H1 (cell line): Measurements from ENCODE around the gene ABCA5.

ENCODE experiments used
- POLR2A ChIP-seq, 2 experiments: IDR thresholded peaks; 1 replicate in 1 of 2; 2 replicates in 1 of 2; pipeline ENCODE4 v1.6.1; 2011; ENCODE audit warnings: low read depth in 2 of 2, low read length in 2 of 2, mild to moderate bottlenecking in 2 of 2; ENCODE audit errors: control extremely low read depth in 1 of 2
- RAD21 ChIP-seq, 2 experiments: IDR thresholded peaks in 1 of 2; conservative IDR thresholded peaks in 1 of 2; 2 replicates each; pipeline ENCODE4 v1.6.1; 2011; ENCODE audit warnings: low read depth in 2 of 2, low read length in 2 of 2, improper control_type of control experiment in 1 of 2, inconsistent platforms in 1 of 2, mild to moderate bottlenecking in 1 of 2, moderate library complexity in 1 of 2
- TCF12 ChIP-seq: IDR thresholded peaks from 2 replicates; pipeline ENCODE4 v1.6.1; 2011; ENCODE audit warnings: low read depth, mild to moderate bottlenecking, low read length
- TF ChIP-seq, protein P1 (sequence below), 3 experiments: IDR thresholded peaks; 1 replicate in 2 of 3; 2 replicates in 1 of 3; pipeline versions ENCODE4 v1.5.1 to v1.6.1; 2011; ENCODE audit warnings: low read length in 3 of 3, mild to moderate bottlenecking in 3 of 3, inconsistent platforms in 2 of 3, low read depth in 1 of 3, moderate library complexity in 1 of 3; ENCODE audit not compliant: insufficient read depth in 1 of 3; ENCODE audit errors: control extremely low read depth in 1 of 3
- TF ChIP-seq, protein P2 (sequence below): IDR thresholded peaks from 2 replicates; pipeline ENCODE4 v1.6.1; 2012; ENCODE audit warnings: inconsistent platforms

DNA sequence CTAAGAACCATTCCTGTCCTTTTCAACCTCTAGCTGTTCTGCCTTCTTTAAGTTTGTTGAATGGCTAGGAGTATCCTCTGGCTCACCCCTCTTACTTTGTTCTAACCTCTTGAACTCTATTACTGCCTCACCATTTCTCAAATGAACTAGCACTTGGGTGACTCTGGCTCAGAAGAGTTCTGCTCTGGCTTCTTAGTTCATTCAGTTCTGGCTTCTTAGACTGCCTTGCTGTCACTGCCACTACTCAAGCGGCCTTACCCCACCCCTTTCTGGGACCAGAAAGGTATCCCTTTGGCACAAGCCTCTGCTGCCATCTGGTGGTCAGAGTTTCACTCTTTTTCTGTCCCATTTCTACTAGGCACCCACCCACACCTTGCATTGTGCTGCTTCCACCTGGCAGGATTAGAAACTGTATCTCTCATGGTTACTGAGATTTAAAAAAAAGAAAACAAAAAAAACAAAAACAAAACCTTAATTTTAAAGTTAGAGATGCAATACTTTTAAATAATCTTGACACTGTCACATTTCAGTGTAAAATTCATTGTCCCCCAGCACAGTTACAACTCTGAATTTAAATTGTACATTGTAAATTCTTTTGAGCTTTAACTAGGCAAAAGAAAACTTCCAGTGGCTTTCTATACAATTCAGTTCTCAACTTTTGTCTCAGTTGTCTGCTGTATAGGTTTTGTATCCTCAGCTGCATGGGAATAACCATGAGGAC, 91.4 kb downstream of the ABCA5 start:
- peak; percentile 96 to 97 for TF ChIP-seq RAD21 (IDR thresholded peaks at IDR 0.05 in 1 of 2, conservative IDR thresholded peaks at IDR 0.05 in 1 of 2; ENCODE audit: low read depth in 2 of 2, low read length in 2 of 2)
- TF ChIP-seq, protein P1, sequence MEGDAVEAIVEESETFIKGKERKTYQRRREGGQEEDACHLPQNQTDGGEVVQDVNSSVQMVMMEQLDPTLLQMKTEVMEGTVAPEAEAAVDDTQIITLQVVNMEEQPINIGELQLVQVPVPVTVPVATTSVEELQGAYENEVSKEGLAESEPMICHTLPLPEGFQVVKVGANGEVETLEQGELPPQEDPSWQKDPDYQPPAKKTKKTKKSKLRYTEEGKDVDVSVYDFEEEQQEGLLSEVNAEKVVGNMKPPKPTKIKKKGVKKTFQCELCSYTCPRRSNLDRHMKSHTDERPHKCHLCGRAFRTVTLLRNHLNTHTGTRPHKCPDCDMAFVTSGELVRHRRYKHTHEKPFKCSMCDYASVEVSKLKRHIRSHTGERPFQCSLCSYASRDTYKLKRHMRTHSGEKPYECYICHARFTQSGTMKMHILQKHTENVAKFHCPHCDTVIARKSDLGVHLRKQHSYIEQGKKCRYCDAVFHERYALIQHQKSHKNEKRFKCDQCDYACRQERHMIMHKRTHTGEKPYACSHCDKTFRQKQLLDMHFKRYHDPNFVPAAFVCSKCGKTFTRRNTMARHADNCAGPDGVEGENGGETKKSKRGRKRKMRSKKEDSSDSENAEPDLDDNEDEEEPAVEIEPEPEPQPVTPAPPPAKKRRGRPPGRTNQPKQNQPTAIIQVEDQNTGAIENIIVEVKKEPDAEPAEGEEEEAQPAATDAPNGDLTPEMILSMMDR (IDR thresholded peaks at IDR 0.05; ENCODE audit: control extremely low read depth in 1 of 3, insufficient read depth in 1 of 3, low read depth in 1 of 3, low read length in 3 of 3): peak; percentile 53 to 94 (median 83)
- no peak for TF ChIP-seq TCF12
- no peak for TF ChIP-seq POLR2A (IDR thresholded peaks at IDR 0.05; ENCODE audit: control extremely low read depth in 1 of 2, low read depth in 2 of 2, low read length in 2 of 2)
- TF ChIP-seq, protein P2, sequence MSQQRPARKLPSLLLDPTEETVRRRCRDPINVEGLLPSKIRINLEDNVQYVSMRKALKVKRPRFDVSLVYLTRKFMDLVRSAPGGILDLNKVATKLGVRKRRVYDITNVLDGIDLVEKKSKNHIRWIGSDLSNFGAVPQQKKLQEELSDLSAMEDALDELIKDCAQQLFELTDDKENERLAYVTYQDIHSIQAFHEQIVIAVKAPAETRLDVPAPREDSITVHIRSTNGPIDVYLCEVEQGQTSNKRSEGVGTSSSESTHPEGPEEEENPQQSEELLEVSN: no peak
